Forelimb muscle (tissue), 1 donor: ENCODE results near the gene OR51B2. TPM values are rescaled to one million over a fixed set of nuclear protein-coding genes. Genes with fewer than 3 reads are reported as not detected.
"Not testable (repeated sequence)": the region's sequence is repeated elsewhere in the genome, so short reads cannot be mapped to it uniquely, and the experiment has no call there.

ENCODE experiments used
- DNase-seq: peaks from one replicate; pipeline ENCODE4 v3.0.0-alpha.2; 2013; ENCODE audit warnings: low read depth
- polyA plus RNA-seq: library from polyadenylated mRNA; unstranded; fragments of 120-200 nt; gene quantifications from one replicate; pipeline ENCODE4 v1.2.1, GENCODE V29; 2013; ENCODE audit not compliant: insufficient read length

The OR51B2 gene
- polyA plus RNA-seq, 1 donor: not detected

- DNase-seq: no peak
Measured at GRCh38 chr11:5310423-5310822, 13.7 kb downstream of the OR51B2 start.

- DNase-seq: no peak
Measured at GRCh38 chr11:5307256-5308019, 16.7 kb downstream of the OR51B2 start.

DNA sequence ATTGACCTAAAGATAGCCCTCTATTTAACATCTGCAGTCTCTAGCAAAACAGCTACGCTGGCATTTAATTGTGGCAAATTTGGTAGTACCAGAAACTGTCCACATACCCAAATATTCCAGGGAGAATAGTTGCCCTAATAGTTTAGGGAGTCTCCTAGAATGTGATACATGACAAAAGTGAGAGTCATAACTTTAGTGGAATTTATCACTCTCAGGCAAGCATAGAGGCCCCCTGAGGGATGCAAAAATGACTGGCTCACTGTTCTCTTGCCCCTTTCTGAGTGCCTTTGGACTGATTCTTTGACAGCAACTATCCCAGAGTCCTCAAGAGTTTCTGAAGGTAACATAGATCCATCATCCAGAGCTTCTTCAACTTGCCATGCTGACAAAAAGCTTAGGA is 20.1 kb downstream of the OR51B2 start:
- no peak for DNase-seq

- no peak for DNase-seq
Measured at GRCh38 chr11:5303626-5304025, 20.5 kb downstream of the OR51B2 start.

GRCh38 chr11:5301846-5302245 is 22.3 kb downstream of the OR51B2 start, which contains the start of gene OR51B4:
Gene OR51B4, minus strand, starts transcription at chr11:5301946. Its CDS starts 0 bp downstream, at chr11:5301946.
- no peak for DNase-seq

GRCh38 chr11:5300251-5300650 is 23.8 kb downstream of the OR51B2 start:
- no peak for DNase-seq

DNA sequence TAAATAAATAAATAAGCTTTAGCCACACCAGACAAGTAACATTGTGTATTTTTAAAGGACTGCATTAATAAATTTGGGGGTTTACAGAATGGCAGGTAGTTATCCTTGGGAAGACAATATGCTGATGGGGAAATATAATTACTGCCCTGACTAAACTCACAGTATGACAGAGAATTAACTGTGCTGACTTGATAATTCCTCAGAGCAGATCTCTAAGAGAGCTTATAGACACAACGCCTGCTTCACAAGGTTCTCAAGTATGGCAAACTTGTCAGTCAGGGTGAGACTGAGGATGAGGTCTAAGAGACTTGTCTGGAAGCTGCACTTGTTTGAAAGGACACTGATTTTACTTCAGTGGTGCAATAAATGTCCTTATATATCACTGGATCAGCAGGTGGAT is 25.6 kb downstream of the OR51B2 start:
- DNase-seq: no peak

GRCh38 chr11:5297721-5298323 is 26.3 kb downstream of the OR51B2 start:
- no peak for DNase-seq

- DNase-seq: not testable (repeated sequence)
Measured at GRCh38 chr11:5294342-5294995, 29.6 kb downstream of the OR51B2 start.

GRCh38 chr11:5293028-5293427 is 31.1 kb downstream of the OR51B2 start:
- DNase-seq: no peak

DNA sequence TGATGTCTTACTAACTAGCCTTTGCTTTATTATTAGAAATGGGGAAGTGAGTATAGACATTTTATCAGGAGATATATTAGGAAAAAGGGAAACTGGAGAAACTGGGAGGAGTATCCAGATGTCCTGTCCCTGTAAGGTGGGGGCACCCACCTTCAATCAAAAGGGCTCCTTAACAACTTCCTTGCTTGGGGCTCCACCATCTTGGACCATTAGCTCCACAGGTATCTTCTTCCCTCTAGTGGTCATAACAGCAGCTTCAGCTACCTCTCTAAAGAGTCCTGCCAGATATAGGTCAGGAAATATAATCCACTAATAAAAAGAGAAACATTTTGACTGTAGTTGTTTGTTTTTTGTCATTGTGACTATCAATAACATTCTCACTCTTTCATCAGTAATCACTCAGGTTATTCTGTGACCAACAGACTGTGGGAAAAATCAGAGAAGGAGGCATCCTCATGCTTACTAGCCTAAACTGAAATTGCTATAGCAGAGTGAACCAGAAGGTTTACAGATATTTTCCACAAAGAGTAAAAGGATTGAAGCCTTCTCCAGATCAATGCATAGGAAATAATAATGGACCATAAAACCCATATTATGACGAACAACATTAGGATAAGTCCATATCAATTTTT is 32.8 kb downstream of the OR51B2 start:
- DNase-seq: no peak

DNA sequence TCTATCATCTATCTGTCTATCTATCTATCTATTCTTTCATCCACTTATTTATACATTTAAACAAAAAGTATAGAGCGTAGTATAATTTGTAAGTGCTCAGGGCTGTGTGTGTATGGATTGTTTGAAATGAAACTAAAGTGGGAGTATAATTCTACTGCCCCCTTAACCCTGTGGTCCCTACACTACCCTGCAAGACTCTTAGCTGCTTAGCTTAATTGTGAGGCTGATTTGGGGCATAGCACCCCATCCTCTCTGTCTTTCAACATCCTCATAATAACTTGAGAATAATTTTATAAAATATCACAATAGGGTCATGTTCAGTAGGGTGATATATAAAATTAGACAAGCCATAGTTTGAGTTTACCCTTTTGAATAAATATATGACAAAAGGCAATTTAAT is 34.0 kb downstream of the OR51B2 start:
- no peak for DNase-seq

DNA sequence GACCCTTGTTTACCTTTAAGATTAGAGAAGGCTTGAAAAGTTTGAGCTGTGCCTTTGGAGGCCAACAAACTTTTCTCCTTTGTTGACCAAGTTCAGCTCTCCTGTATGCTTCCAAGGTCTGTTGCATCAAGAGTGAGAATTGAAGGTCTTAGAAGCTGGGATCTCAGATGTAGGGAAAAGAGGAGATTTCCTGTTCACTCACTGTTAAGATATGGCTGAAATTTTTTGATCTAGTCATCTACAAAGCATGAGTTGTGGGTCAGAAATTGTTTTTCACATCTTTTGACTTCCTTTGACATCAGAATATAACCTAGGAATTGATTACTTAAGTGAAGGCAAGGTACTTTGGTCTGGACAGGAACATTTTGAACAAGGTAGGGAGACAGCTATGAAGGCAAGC is 34.4 kb downstream of the OR51B2 start:
- no peak for DNase-seq

DNA sequence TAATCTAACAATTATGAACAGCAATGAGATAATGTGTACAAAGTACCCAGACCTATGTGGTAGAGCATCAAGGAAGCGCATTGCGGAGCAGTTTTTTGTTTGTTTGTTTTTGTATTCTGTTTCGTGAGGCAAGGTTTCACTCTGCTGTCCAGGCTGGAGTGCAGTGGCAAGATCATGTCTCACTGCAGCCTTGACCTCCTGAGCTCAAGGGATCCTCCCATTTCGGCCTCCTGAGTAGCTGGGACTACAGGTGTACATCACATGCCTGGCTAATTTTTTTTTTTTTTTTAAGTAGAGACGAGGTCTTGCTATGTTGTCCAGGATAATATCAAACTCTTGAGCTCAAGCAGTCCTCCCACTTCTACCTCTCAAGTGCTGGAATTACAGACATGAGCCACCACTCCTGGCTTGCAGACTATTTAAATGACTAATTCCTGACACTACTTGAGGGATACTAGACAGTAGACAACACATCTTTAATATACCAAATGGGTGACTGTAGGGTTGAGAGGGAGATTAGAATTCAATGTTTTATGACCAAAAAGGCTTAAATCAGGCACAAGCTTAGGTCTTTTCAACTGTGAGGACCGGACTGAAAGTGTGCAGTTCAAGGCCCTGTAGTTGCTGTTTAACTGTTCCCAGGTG is 35.1 kb downstream of the OR51B2 start:
- no peak for DNase-seq

- DNase-seq: no peak
Measured at GRCh38 chr11:5288108-5288905, 35.8 kb downstream of the OR51B2 start.

- DNase-seq: no peak
Measured at GRCh38 chr11:5286901-5287300, 37.2 kb downstream of the OR51B2 start.

- DNase-seq: no peak
Measured at GRCh38 chr11:5286351-5286750, 37.7 kb downstream of the OR51B2 start.

DNA sequence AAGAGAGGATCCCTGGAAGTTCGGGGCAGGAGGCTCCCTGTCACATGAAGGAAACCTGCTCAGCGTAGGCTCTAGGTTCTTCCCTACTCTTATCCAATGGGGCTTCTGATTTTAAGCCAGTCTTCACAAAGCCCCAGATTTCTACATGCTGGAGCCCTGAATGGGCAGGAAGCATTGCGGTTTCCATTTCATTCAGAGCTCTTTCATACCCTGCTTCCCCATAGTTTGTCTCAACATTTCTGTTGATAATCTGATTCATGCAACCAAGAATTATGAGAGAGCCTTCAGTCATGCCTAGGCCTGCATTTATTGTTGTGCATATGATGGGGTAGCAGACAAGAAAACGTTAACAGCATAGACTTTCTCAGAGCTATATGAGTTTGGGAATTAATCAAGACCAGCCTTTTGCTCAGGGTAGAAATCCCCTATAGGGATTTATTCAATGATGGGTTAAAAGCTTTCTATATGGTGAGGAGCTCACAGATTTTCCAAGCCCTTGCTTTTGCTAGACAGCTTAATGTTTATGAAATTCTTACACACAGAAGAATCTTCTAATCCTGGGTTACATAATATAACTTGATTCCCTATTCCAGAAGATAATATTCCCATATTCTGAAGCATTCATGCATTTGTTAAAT is 38.3 kb downstream of the OR51B2 start:
- no peak for DNase-seq

GRCh38 chr11:5284637-5285036 is 39.5 kb downstream of the OR51B2 start:
- DNase-seq: no peak

- DNase-seq: no peak
Measured at GRCh38 chr11:5283882-5284281, 40.2 kb downstream of the OR51B2 start.

DNA sequence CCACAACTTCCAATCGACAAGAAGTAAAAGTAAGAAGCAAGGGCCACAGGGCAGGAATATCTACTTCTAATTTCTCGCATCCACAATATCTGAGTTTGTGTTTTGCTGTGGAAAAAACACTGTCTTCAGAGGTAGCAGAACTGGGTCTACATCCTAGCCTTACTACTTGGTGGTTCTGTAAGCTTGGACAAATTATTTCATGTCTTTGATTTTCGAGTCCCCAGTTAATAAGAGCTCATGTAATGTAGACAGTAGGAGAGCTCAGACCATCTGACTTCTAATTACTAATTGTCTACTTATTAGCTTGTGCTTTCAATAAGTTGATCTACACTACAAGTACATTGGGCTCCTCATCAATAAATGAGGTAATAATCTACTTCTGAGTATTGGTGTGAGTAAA is 41.0 kb downstream of the OR51B2 start:
- DNase-seq: no peak
